WTC11 (cell line): Measurements from ENCODE around the gene NECTIN1.

Experiments
- ATF2 ChIP-seq: sonication (generic); formaldehyde crosslinking; IDR thresholded peaks from 2 replicates; pipeline ENCODE4 v1.8.1; 2022; ENCODE audit warnings: low read depth, missing genetic modification reagents, borderline replicate concordance
- ATF3 ChIP-seq: sonication (generic); formaldehyde crosslinking; conservative IDR thresholded peaks from 2 replicates; pipeline ENCODE4 v1.8.1; 2022; ENCODE audit warnings: mild to moderate bottlenecking, missing genetic modification reagents
- CBFB ChIP-seq: sonication (generic); formaldehyde crosslinking; IDR thresholded peaks from 2 replicates; pipeline ENCODE4 v1.8.1; 2022; ENCODE audit warnings: mild to moderate bottlenecking, low read depth, missing genetic modification reagents
- CREM ChIP-seq: sonication (generic); formaldehyde crosslinking; IDR thresholded peaks from 2 replicates; pipeline ENCODE4 v1.8.1; 2022; ENCODE audit warnings: mild to moderate bottlenecking, missing genetic modification reagents, moderate library complexity
- CTCF ChIP-seq: fragments of 200-600 bp; IDR thresholded peaks from 2 replicates; pipeline ENCODE4 v1.8.0; 2022; ENCODE audit warnings: antibody characterized with exemption
- E2F4 ChIP-seq: sonication (generic); formaldehyde crosslinking; IDR thresholded peaks from 2 replicates; pipeline ENCODE4 v1.8.1; 2022; ENCODE audit warnings: low read depth, mild to moderate bottlenecking, moderate library complexity, missing genetic modification reagents, borderline replicate concordance
- STAT6 ChIP-seq: sonication (generic); formaldehyde crosslinking; conservative IDR thresholded peaks from 2 replicates; pipeline ENCODE4 v1.8.1; 2023; ENCODE audit warnings: mild to moderate bottlenecking, low read depth, missing genetic modification reagents, moderate library complexity
- TCF7 ChIP-seq: sonication (generic); formaldehyde crosslinking; IDR thresholded peaks from 2 replicates; pipeline ENCODE4 v1.8.0; 2022; ENCODE audit warnings: mild to moderate bottlenecking, low read depth, missing genetic modification reagents, moderate library complexity
- TEAD4 ChIP-seq: sonication (generic); formaldehyde crosslinking; IDR thresholded peaks from 2 replicates; pipeline ENCODE4 v1.8.0; 2022; ENCODE audit warnings: mild to moderate bottlenecking, missing genetic modification reagents
- USF2 ChIP-seq: sonication (generic); formaldehyde crosslinking; IDR thresholded peaks from 2 replicates; pipeline ENCODE4 v1.8.1; 2023; ENCODE audit warnings: mild to moderate bottlenecking, missing genetic modification reagents, moderate library complexity
- ZNF512 ChIP-seq: sonication (generic); formaldehyde crosslinking; IDR thresholded peaks from 2 replicates; pipeline ENCODE4 v1.8.1; 2022; ENCODE audit warnings: missing genetic modification reagents, borderline replicate concordance

GRCh38 chr11:119764108-119764868, 35.3 kb upstream of the NECTIN1 start:
- TF ChIP-seq CTCF (no peak), TCF7 (CRISPR knock-in tag) (no peak), ATF2 (no peak), E2F4 (no peak), STAT6 (CRISPR knock-in tag) (no peak), ATF3 (no peak), ZNF512 (CRISPR knock-in tag) (no peak), CREM (CRISPR knock-in tag) (no peak), USF2 (CRISPR knock-in tag) (no peak), TEAD4 (CRISPR knock-in tag) (no peak), CBFB (CRISPR knock-in tag) (no peak)
